Retinal pigment epithelial cell (primary cell): ENCODE results near the gene ENTPD5.
"Not testable (repeated sequence)": the region's sequence is repeated elsewhere in the genome, so short reads cannot be mapped to it uniquely, and the experiment has no call there.

Source experiments
- DNase-seq: peaks from one replicate; pipeline ENCODE4 v3.0.0-alpha.2; 2010; ENCODE audit warnings: low read depth
- H3K4me3 ChIP-seq: 2 replicates; pipeline ENCODE4 v1.5.1; 2011; ENCODE audit warnings: mild to moderate bottlenecking, low read length, control low read depth, moderate library complexity
- TF ChIP-seq, protein P1 (sequence below): conservative IDR thresholded peaks from 2 replicates; pipeline ENCODE4 v1.5.1; 2011; ENCODE audit warnings: low read depth, low read length, control low read depth, inconsistent platforms

Gene ENTPD5

DNA sequence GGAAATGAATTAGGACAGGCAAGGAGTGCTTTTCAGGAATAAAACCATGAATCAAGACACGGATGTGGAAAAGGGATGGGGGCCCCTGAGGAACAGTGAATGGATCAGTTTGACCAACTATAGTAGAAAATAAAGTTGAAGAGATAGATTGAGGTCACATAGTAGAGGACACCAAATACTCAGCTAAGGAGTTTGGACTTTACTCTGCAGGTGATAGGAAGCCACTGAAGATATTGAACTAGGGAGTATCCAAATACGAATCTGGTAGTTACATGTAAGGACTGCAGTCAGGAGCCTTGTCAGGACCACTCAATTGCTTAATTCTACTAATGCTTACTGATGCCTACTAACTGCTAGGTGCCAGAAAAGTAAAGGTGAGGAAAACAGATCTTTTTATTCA lies 20.4 kb downstream of the ENTPD5 start:
- no peak for DNase-seq
- TF ChIP-seq, protein P1, sequence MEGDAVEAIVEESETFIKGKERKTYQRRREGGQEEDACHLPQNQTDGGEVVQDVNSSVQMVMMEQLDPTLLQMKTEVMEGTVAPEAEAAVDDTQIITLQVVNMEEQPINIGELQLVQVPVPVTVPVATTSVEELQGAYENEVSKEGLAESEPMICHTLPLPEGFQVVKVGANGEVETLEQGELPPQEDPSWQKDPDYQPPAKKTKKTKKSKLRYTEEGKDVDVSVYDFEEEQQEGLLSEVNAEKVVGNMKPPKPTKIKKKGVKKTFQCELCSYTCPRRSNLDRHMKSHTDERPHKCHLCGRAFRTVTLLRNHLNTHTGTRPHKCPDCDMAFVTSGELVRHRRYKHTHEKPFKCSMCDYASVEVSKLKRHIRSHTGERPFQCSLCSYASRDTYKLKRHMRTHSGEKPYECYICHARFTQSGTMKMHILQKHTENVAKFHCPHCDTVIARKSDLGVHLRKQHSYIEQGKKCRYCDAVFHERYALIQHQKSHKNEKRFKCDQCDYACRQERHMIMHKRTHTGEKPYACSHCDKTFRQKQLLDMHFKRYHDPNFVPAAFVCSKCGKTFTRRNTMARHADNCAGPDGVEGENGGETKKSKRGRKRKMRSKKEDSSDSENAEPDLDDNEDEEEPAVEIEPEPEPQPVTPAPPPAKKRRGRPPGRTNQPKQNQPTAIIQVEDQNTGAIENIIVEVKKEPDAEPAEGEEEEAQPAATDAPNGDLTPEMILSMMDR, result no peak

GRCh38 chr14:73997944-73998447 lies 21.1 kb downstream of the ENTPD5 start:
- TF ChIP-seq, protein P1, result no peak
- no peak for DNase-seq

More for the DNA sequence above, 20.4 kb downstream of the ENTPD5 start:
- H3K4me3 ChIP-seq, result no peak overlapping the region

GRCh38 chr14:73997108-73997943 lies 21.8 kb downstream of the ENTPD5 start:
- no peak for DNase-seq
- no peak overlapping the region for H3K4me3 ChIP-seq
- TF ChIP-seq, protein P1, result no peak

More at GRCh38 chr14:73997944-73998447, 21.1 kb downstream of the ENTPD5 start:
- no peak overlapping the region for H3K4me3 ChIP-seq

- DNase-seq, result no peak
- H3K4me3 ChIP-seq, result no peak overlapping the region
- TF ChIP-seq, protein P1, result no peak
Observed at GRCh38 chr14:73996731-73997107, 22.4 kb downstream of the ENTPD5 start.

- TF ChIP-seq, protein P1, result no peak
- DNase-seq, result no peak
- no peak overlapping the region for H3K4me3 ChIP-seq
Observed at GRCh38 chr14:73995977-73996378, 23.1 kb downstream of the ENTPD5 start.

- not testable (repeated sequence) for DNase-seq, H3K4me3 ChIP-seq
Observed at GRCh38 chr14:73994926-73995325, 24.2 kb downstream of the ENTPD5 start.

DNA sequence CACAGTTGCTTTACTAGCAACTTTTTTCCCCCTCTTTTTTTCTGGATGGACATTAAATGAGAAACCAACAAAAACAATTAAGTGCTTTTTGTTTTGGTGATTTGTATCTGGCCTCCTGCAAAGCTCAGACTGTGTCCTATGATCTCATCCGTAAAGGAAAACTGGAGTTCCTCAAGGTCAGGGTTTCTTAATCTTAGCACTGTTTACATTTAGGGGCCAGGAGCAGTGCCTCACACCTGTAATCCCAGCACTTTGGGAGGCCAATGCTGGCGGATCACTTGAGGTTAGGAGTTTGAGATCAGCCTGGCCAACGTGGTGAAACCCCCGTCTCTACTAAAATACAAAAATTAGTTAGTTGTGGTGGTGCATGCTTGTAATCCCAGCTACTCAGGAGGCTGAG lies 28.0 kb downstream of the ENTPD5 start:
- TF ChIP-seq, protein P1, result no peak
- H3K4me3 ChIP-seq, result no peak overlapping the region
- no peak for DNase-seq

GRCh38 chr14:73988656-73989055 lies 30.4 kb downstream of the ENTPD5 start:
- H3K4me3 ChIP-seq, DNase-seq: not testable (repeated sequence)
